Tibial nerve (tissue), 4 donors: ENCODE data around the gene ARHGAP44. TPM values are rescaled to one million over a fixed set of nuclear protein-coding genes. Genes with fewer than 3 reads are reported as not detected.

Experiments
- DNase-seq, 2 donors: peaks; one replicate each; pipeline ENCODE4 v3.0.0-alpha.2; 2019; ENCODE audit warnings: low spot score in 2 of 2
- H3K27ac ChIP-seq, 4 donors: fragments of 200-600 bp; sonication (generic) in 3 of 4; one replicate each; pipeline ENCODE4 v1.5.1; 2017 to 2019; ENCODE audit warnings: mild to moderate bottlenecking in 1 of 4
- H3K27me3 ChIP-seq, 2 donors: fragments of 200-600 bp; sonication (generic) in 1 of 2; one replicate each; pipeline versions ENCODE4 v1.5.1 to v1.6.0; 2017 to 2019
- H3K36me3 ChIP-seq, 3 donors: fragments of 200-600 bp; sonication (generic); one replicate each; pipeline ENCODE4 v1.5.1; 2018 to 2019
- H3K4me1 ChIP-seq, 4 donors: fragments of 200-600 bp; sonication (generic) in 3 of 4; one replicate each; pipeline ENCODE4 v1.5.1; 2017 to 2019
- H3K4me3 ChIP-seq, 4 donors: fragments of 200-600 bp; sonication (generic) in 3 of 4; one replicate each; pipeline ENCODE4 v1.5.1; 2017 to 2019; ENCODE audit warnings: mild to moderate bottlenecking in 1 of 4, moderate library complexity in 1 of 4
- H3K9me3 ChIP-seq, 4 donors: fragments of 200-600 bp; sonication (generic) in 3 of 4; one replicate each; pipeline ENCODE4 v1.5.1; 2017 to 2019
- EP300 ChIP-seq, 2 donors: sonication (generic); formaldehyde crosslinking; IDR thresholded peaks; one replicate each; pipeline ENCODE4 v1.6.1; 2017; ENCODE audit warnings: antibody characterized with exemption in 2 of 2, mild to moderate bottlenecking in 1 of 2
- POLR2A ChIP-seq, 2 donors: fragments of 450-650 bp; IDR thresholded peaks; one replicate each; pipeline ENCODE4 v1.6.1; 2017; ENCODE audit warnings: antibody characterized with exemption in 2 of 2, mild to moderate bottlenecking in 2 of 2, moderate library complexity in 2 of 2
- WGBS, 2 donors: methylation state at CpG; one replicate each; pipeline ENCODE4 v1.1.5; 2018; 5-methylcytosine and 5-hydroxymethylcytosine counted together
- total RNA-seq, 4 donors: library from RNA; depleted of rRNA; stranded (reverse); fragments of >200 nt; gene quantifications; one replicate each; pipeline ENCODE4 v1.1.0, GENCODE V29; 2016
- TF ChIP-seq, protein P1 (sequence below), 5 experiments: fragments of 200-600 bp in 3 of 5; fragments of 450-650 bp in 2 of 5; sonication (generic) in 3 of 5; IDR thresholded peaks; one replicate each; pipeline ENCODE4 v1.5.1; 2016 to 2019; ENCODE audit warnings: antibody characterized with exemption in 5 of 5, mild to moderate bottlenecking in 3 of 5, moderate library complexity in 2 of 5

The ARHGAP44 gene
- total RNA-seq, 4 donors from 2014 or later: 1.6 to 4.6 (median 2.7) TPM

DNA sequence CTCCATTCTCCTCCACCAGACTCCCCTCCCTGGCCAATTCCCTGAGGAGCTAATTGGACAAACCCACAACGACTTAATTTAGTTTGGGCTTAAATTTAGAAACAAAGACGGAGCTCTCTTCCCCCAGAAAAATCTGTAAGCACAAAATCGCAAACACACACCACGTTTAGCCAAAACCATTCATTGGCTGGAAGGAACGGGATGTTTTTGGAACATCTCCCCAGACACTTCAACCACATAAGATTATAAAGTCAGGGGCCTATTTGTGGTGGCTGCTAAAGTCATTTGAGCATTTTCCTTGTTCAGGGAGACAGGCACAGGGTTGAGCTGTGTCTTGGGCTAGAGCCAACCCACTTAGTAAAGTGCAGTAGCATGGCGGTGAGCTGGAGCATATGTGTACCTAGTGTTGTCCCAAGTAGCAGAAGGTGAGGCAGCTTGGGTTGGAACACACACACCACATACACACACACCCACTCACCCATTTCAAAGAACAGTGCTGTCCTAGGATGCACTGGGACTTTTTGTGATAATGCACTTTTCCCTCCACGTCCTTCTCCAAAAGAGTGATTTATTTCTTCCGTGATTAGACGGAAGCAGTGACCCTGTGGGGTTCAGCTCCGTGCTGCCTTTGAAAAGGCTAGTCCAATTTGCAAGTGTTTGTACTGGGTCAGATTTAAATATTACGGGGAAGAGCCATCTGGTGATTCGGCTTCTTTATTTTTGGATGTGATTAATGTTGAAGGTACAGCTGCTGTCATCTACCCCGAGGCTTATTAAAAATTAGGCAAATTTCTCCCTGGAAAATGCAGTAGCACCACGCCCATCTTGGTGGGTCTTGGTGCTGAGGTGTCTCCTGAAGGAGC lies 196.4 kb downstream of the ARHGAP44 start:
- Histone ChIP-seq H3K27me3 (no peaks in the 10 kb centered on the region), H3K9me3 (no peaks in the 10 kb centered on the region), H3K4me3 (no peak overlapping the region), H3K27ac (peak overlapping the region in 2 of 4 donors; percentile 43 to 81), H3K36me3 (peaks cover 0 to 16% (median 0%) of the 10 kb centered on the region in 3 donors), H3K4me1 (peaks cover 0 to 26% (median 0%) of the 10 kb centered on the region in 4 donors)
- TF ChIP-seq POLR2A (IDR thresholded peaks at IDR 0.05) (no peak), EP300 (IDR thresholded peaks at IDR 0.05) (no peak)
- TF ChIP-seq, protein P1, sequence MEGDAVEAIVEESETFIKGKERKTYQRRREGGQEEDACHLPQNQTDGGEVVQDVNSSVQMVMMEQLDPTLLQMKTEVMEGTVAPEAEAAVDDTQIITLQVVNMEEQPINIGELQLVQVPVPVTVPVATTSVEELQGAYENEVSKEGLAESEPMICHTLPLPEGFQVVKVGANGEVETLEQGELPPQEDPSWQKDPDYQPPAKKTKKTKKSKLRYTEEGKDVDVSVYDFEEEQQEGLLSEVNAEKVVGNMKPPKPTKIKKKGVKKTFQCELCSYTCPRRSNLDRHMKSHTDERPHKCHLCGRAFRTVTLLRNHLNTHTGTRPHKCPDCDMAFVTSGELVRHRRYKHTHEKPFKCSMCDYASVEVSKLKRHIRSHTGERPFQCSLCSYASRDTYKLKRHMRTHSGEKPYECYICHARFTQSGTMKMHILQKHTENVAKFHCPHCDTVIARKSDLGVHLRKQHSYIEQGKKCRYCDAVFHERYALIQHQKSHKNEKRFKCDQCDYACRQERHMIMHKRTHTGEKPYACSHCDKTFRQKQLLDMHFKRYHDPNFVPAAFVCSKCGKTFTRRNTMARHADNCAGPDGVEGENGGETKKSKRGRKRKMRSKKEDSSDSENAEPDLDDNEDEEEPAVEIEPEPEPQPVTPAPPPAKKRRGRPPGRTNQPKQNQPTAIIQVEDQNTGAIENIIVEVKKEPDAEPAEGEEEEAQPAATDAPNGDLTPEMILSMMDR (IDR thresholded peaks at IDR 0.05): no peak
- WGBS, 2 donors: 40 to 45% methylated on average over 14 of the region's 14 CpGs
- peak in 1 of 2 donors; percentile 20 for DNase-seq

DNA sequence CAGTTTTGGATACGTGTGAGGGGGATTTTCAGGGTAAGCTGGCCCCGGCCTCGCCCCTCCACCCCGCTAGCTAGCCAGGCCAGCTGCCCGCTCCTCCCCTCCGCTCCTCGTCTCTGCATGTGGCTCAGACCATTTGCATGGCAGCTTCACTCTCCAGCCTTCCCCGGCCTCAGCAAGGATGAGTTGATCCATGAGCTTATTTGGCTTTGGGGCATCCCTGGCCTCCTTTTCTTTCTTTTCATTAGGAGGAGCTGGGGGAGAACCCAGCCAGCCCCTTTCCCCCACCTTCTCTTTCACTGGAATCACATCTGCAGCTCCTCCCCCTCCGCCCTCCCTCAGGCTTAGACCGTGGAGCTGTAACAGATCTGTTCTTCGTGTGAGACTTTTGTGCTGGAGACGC lies 197.8 kb downstream of the ARHGAP44 start:
- WGBS, 2 donors: 56 to 62% methylated on average over 12 of the region's 12 CpGs
- no peak overlapping the region for H3K4me3 ChIP-seq
- no peak overlapping the region for H3K27ac ChIP-seq
- DNase-seq: no peak
- peaks cover 0 to 30% (median 0%) of the 10 kb centered on the region in 3 donors for H3K36me3 ChIP-seq
- H3K9me3 ChIP-seq: no peaks in the 10 kb centered on the region
- peaks cover 0 to 26% (median 0%) of the 10 kb centered on the region in 4 donors for H3K4me1 ChIP-seq
- no peaks in the 10 kb centered on the region for H3K27me3 ChIP-seq
- TF ChIP-seq, protein P1 (IDR thresholded peaks at IDR 0.05): no peak
- TF ChIP-seq POLR2A (IDR thresholded peaks at IDR 0.05): no peak
- no peak for TF ChIP-seq EP300 (IDR thresholded peaks at IDR 0.05)

DNA sequence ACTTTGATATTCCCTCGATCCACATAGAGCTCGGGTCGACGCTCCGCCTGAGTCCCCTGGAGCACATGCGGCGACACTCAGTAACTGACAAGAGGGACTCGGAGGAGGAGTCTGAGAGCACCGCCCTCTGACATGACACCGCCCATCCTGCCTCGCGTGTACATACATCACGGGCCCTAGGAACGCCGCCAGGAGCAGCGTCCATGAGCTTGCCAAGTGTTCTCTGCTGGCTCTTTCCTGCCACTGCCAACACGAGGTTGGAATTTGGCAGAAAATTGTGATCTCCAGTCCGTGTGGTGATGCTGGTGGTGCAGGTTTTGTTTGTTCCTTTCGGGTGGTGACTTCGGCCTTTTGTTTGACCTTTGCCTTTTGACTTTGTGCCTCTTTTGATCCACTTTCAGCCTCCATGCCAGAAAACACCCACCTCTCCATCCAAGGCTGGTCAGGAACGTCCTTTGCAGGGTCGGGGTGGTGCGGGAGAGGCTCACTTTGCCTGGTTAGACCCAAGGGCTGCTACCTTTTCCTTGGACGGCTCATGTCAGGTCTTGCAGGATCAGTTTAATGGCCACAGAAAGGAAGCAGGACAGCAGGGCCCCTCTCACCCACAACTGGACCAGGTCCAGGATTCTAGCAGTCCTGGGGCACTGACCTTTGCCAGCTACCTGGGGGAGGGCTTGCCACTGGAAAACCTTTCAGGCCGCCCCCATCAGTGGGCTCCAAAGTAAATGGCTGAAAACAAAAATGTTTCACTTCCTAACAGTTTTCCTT lies 200.9 kb downstream of the ARHGAP44 start:
- H3K27ac ChIP-seq: no peak overlapping the region
- no peak for DNase-seq
- no peaks in the 10 kb centered on the region for H3K9me3 ChIP-seq
- peaks cover 0 to 8% (median 0%) of the 10 kb centered on the region in 4 donors for H3K4me1 ChIP-seq
- no peaks in the 10 kb centered on the region for H3K27me3 ChIP-seq
- WGBS, 2 donors: 91 to 93% methylated on average over 25 of the region's 25 CpGs
- no peak for TF ChIP-seq EP300 (IDR thresholded peaks at IDR 0.05)
- TF ChIP-seq, protein P1 (IDR thresholded peaks at IDR 0.05): no peak
- no peak for TF ChIP-seq POLR2A (IDR thresholded peaks at IDR 0.05)
- H3K36me3 ChIP-seq: peaks cover 0 to 61% (median 12%) of the 10 kb centered on the region in 3 donors
- no peak overlapping the region for H3K4me3 ChIP-seq

DNA sequence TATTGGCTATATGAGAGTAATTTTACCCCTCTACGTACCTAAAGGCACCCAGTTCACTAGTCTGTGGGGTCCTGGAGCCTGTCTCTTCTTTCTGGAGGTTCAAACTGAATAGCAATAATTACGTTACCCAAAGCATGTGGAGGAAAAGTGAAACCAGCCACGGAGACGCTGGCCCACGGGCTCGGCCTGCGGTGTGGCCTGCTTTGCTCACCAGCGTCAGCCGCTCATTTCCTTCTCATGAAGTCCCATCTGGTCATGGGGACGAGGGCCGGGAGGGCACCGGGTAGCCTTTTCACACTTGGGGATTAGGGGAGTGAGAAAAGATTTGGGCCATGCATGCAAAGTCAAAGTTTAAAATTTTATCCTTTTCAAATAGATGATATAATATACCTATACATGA lies 201.6 kb downstream of the ARHGAP44 start:
- TF ChIP-seq, protein P1 (IDR thresholded peaks at IDR 0.05): no peak
- TF ChIP-seq POLR2A (IDR thresholded peaks at IDR 0.05) (no peak), EP300 (IDR thresholded peaks at IDR 0.05) (no peak)
- WGBS, 2 donors: 92 to 96% methylated on average over 12 of the region's 12 CpGs
- H3K4me3 ChIP-seq: no peak overlapping the region
- no peaks in the 10 kb centered on the region for H3K27me3 ChIP-seq
- no peaks in the 10 kb centered on the region for H3K9me3 ChIP-seq
- H3K27ac ChIP-seq: no peak overlapping the region
- peaks cover 0 to 2% (median 0%) of the 10 kb centered on the region in 4 donors for H3K4me1 ChIP-seq
- H3K36me3 ChIP-seq: peaks cover 0 to 68% (median 19%) of the 10 kb centered on the region in 3 donors
- no peak for DNase-seq
